ENCODE data around the gene PDAP1.

- TF ChIP-seq, protein P1, sequence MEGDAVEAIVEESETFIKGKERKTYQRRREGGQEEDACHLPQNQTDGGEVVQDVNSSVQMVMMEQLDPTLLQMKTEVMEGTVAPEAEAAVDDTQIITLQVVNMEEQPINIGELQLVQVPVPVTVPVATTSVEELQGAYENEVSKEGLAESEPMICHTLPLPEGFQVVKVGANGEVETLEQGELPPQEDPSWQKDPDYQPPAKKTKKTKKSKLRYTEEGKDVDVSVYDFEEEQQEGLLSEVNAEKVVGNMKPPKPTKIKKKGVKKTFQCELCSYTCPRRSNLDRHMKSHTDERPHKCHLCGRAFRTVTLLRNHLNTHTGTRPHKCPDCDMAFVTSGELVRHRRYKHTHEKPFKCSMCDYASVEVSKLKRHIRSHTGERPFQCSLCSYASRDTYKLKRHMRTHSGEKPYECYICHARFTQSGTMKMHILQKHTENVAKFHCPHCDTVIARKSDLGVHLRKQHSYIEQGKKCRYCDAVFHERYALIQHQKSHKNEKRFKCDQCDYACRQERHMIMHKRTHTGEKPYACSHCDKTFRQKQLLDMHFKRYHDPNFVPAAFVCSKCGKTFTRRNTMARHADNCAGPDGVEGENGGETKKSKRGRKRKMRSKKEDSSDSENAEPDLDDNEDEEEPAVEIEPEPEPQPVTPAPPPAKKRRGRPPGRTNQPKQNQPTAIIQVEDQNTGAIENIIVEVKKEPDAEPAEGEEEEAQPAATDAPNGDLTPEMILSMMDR (IDR thresholded peaks at IDR 0.05): no peak
- no peak for TF ChIP-seq RARB (CRISPR knock-in tag; IDR thresholded peaks at IDR 0.05)
Measured at GRCh38 chr7:99403764-99404163, 4.6 kb downstream of the PDAP1 start.
